SU-DHL-6 (cell line): Measurements from ENCODE around the gene PRR14.
A peak's percentile ranks its signal among the peaks of the same experiment; 100 is the strongest.

Source experiments
- H2AFZ ChIP-seq: fragments of 200-600 bp; sonication (generic); 2 replicates; pipeline ENCODE4 v1.6.1; 2014; ENCODE audit warnings: low read depth, mild to moderate bottlenecking, moderate library complexity, mixed read lengths, antibody characterized with exemption, low read length; ENCODE audit not compliant: severe bottlenecking
- H3F3A ChIP-seq: fragments of 200-600 bp; shearing (Covaris generic); 2 replicates; pipeline ENCODE4 v1.6.0; 2016; ENCODE audit warnings: antibody characterized with exemption, mild to moderate bottlenecking; ENCODE audit not compliant: insufficient read depth
- H3K27ac ChIP-seq: fragments of 200-600 bp; sonication (generic); 2 replicates; pipeline ENCODE4 v1.5.1; 2016; ENCODE audit warnings: low read depth, mild to moderate bottlenecking, low read length, moderate library complexity, mixed read lengths
- H3K27me3 ChIP-seq: fragments of 200-600 bp; sonication (generic), shearing (Covaris generic); 2 replicates; pipeline ENCODE4 v1.6.0; 2014; ENCODE audit warnings: mild to moderate bottlenecking, low read length
- H3K36me3 ChIP-seq: fragments of 200-600 bp; sonication (generic); 2 replicates; pipeline ENCODE4 v1.6.1; 2014; ENCODE audit warnings: mild to moderate bottlenecking, low read length, mixed read lengths
- H3K4me2 ChIP-seq: fragments of 300-600, 200-600 bp; shearing (Covaris generic), sonication (generic); 2 replicates; pipeline ENCODE4 v1.6.0; 2014; ENCODE audit warnings: low read length, low read depth, mild to moderate bottlenecking; ENCODE audit not compliant: poor library complexity, severe bottlenecking
- H3K4me3 ChIP-seq: fragments of 200-600 bp; sonication (generic); 2 replicates; pipeline ENCODE4 v1.5.1; 2014; ENCODE audit warnings: antibody characterized with exemption, low read length, mild to moderate bottlenecking, mixed read lengths; ENCODE audit not compliant: insufficient read depth, poor library complexity, severe bottlenecking
- H3K79me2 ChIP-seq: fragments of 200-600 bp; sonication (generic); 2 replicates; pipeline ENCODE4 v1.6.1; 2014; ENCODE audit warnings: mild to moderate bottlenecking, low read length, moderate library complexity; ENCODE audit not compliant: insufficient read depth
- H3K9ac ChIP-seq: fragments of 200-600 bp; sonication (generic); 2 replicates; pipeline ENCODE4 v1.7.0; 2014; ENCODE audit warnings: mild to moderate bottlenecking, low read length
- H3K9me2 ChIP-seq: fragments of 200-600 bp; sonication (generic); replicated peaks from 2 replicates; pipeline ENCODE4 v1.6.1; 2014; ENCODE audit warnings: low read length; ENCODE audit not compliant: insufficient read depth
- H3K9me3 ChIP-seq: fragments of 200-600 bp; sonication (generic); 2 replicates; pipeline ENCODE4 v1.6.1; 2014; ENCODE audit warnings: low read length, mixed read lengths; ENCODE audit not compliant: insufficient read depth
- H4K20me1 ChIP-seq: fragments of 200-600 bp; sonication (generic); 2 replicates; pipeline ENCODE4 v1.6.1; 2014; ENCODE audit warnings: low read depth, mild to moderate bottlenecking, antibody characterized with exemption, low read length, moderate library complexity, mixed read lengths
- EZH2phosphoT487 ChIP-seq: fragments of 200-600 bp; sonication (generic), shearing (Covaris generic); conservative IDR thresholded peaks from 2 replicates; pipeline ENCODE4 v1.6.1; 2018; ENCODE audit warnings: mild to moderate bottlenecking, antibody characterized with exemption, low read length, moderate library complexity, mixed read lengths
- TF ChIP-seq, protein P1 (sequence below): fragments of 200-600 bp; sonication (generic); IDR thresholded peaks from one replicate; pipeline ENCODE4 v1.5.1; 2017; ENCODE audit warnings: antibody characterized with exemption, mild to moderate bottlenecking, low read length, moderate library complexity; ENCODE audit not compliant: insufficient read depth, poor library complexity, severe bottlenecking

Gene PRR14

DNA sequence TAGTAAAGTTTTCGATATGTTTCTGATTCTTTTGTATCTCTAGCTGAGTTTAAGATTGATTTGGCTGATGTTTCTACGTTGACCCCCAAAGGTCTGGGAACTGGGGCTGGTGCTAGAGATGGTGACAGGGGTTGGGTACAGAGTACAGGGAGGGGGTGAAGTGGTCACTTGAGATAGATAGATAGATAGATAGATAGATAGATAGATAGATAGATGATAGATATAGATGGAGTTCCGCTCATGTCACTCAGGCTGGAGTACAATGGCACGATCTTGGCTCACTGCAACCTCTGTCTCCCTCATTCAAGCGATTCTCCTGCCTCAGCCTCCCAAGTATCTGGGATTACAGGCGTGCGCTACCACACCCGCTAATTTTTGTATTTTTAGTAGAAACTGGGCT lies 5.6 kb downstream of the PRR14 start:
- H3K9me2 ChIP-seq = no peaks in the 10 kb centered on the region
- no peaks in the 10 kb centered on the region for H3K27me3 ChIP-seq
- H3K27ac ChIP-seq = no peak overlapping the region
- peaks cover 22% of the 10 kb centered on the region; the same call in 1 of the 2 replicates for H3K79me2 ChIP-seq
- no peak for TF ChIP-seq EZH2phosphoT487
- TF ChIP-seq, protein P1, sequence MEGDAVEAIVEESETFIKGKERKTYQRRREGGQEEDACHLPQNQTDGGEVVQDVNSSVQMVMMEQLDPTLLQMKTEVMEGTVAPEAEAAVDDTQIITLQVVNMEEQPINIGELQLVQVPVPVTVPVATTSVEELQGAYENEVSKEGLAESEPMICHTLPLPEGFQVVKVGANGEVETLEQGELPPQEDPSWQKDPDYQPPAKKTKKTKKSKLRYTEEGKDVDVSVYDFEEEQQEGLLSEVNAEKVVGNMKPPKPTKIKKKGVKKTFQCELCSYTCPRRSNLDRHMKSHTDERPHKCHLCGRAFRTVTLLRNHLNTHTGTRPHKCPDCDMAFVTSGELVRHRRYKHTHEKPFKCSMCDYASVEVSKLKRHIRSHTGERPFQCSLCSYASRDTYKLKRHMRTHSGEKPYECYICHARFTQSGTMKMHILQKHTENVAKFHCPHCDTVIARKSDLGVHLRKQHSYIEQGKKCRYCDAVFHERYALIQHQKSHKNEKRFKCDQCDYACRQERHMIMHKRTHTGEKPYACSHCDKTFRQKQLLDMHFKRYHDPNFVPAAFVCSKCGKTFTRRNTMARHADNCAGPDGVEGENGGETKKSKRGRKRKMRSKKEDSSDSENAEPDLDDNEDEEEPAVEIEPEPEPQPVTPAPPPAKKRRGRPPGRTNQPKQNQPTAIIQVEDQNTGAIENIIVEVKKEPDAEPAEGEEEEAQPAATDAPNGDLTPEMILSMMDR = no peak
- H3K36me3 ChIP-seq = 0 out of 2 replicates have a peak, but pooled peaks cover 3% of the 10 kb centered on the region
- no peak overlapping the region for H3K9ac ChIP-seq
- H2AFZ ChIP-seq = no peak overlapping the region
- H3K9me3 ChIP-seq = no peaks in the 10 kb centered on the region
- H3K4me2 ChIP-seq = no peak overlapping the region
- H3K4me3 ChIP-seq = no peak overlapping the region
- H4K20me1 ChIP-seq = no peaks in the 10 kb centered on the region
- H3F3A ChIP-seq = peaks cover 31% of the 10 kb centered on the region

DNA sequence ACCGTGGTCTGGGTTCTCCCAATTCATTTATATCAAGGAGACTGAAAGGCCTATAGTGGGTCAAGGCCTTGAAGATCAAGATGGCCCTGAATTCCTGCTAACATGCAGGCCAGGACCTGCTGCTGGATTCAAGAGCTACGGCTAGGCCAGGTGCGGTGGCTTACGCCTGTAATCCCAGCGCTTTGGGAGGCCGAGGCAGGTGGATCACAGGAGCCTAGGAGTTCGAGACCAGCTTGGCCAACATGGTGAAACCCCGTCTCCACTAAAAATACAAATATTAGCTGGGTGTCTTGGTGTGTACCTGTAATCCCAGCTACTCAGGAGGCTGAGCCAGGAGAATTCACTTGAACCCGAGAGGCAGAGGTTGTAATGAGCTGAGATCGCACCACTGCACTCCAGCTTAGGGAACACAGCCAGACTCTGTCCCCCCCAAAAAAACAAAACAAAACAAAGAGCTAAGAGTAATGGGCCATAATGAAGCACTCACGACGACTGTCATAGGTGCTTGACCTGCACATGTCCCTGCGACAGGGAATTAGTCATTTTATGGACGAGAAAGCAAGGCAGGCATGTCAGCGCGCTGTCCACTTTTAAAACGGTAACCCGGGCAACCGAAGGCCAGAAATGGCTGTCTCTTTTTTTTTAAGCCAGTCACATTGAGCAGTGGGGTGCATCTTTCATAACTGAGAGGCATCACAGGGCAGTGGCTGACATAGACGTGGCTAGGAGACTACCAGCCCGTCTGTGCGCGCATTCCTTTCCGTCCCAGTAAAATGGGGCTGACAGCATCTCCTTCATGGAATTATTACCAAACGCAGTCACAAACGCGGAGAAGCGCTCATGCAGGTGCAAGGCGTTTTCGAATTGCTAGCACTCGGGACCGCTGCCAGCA lies 6.5 kb downstream of the PRR14 start:
- Histone ChIP-seq H3F3A (peaks cover 26% of the 10 kb centered on the region), H3K4me3 (peak overlapping the region; percentile 48), H4K20me1 (no peaks in the 10 kb centered on the region), H3K4me2 (peak overlapping the region; percentile 71), H3K27me3 (no peaks in the 10 kb centered on the region), H3K36me3 (0 out of 2 replicates have a peak, but pooled peaks cover 3% of the 10 kb centered on the region), H3K27ac (peak overlapping the region; percentile 75), H3K79me2 (peaks cover 26% of the 10 kb centered on the region; the same call in 1 of the 2 replicates), H3K9me3 (no peaks in the 10 kb centered on the region), H3K9ac (peak overlapping the region; percentile 64), H3K9me2 (no peaks in the 10 kb centered on the region), H2AFZ (peak overlapping the region; percentile 54)
- TF ChIP-seq, protein P1 = no peak
- TF ChIP-seq EZH2phosphoT487 = no peak

DNA sequence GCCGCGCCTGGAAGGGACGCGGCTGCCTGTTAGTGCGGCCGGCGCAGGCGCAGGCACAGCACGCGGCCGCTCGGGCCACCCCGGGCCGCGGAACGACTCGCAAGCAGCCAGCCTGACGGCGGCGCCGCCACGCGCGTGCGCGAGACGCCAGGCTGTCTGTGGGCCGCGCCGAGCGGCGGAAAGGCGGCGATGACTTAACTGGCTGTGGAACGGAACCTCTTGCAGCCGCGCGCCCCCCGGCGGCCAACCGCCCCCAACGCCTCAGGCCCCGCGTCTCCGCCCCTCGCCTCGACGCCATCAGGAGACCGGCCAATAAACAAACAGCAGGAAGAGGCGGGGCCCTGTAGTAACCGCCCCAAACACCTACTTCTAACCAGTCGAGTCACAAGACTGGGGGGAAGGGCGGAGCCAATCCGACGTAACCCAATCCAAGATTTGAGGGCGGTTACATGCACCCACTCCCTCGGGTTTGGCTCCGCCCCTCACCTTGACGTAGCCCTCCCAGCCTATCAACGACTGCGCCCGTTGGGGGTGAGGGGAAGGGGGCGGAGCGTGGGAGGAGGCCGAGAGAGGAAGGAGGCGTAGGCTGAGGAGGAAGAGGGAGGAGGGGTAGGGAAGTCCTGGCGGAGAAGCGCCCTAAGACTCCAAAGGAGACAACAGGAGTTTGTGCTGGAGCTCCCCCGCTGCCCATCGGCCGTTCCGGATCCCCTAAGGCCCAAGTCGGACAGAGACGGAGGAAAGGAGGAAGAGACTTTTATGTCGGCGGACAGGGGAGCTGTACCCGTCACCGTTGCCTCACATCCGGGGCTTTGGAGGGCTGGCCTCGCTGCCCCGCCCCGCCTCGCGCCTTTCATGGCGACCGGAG lies 7.3 kb downstream of the PRR14 start, which contains the start of gene FBRS:
FBRS (plus strand) TSS at position 566 of the 865 bp plus-strand sequence. CDS start 1,088 bp downstream, outside the sequence.
- peaks cover 6% of the 10 kb centered on the region; the same call in 1 of the 2 replicates for H3K36me3 ChIP-seq
- H3K79me2 ChIP-seq = peaks cover 32% of the 10 kb centered on the region; the same call in 1 of the 2 replicates
- H3K4me3 ChIP-seq = peak within 1 kb of the TSS; percentile 90
- H4K20me1 ChIP-seq = no peaks in the 10 kb centered on the region
- no peaks in the 10 kb centered on the region for H3K27me3 ChIP-seq
- peak within 1 kb of the TSS; percentile 86 for H3K9ac ChIP-seq
- peak within 1 kb of the TSS; percentile 54 for H2AFZ ChIP-seq
- peak within 1 kb of the TSS; percentile 94 for H3K4me2 ChIP-seq
- TF ChIP-seq, protein P1 = peak; percentile 87
- no peak for TF ChIP-seq EZH2phosphoT487
- no peaks in the 10 kb centered on the region for H3K9me3 ChIP-seq
- peak within 1 kb of the TSS; percentile 91 for H3K27ac ChIP-seq
- H3K9me2 ChIP-seq = no peaks in the 10 kb centered on the region
- H3F3A ChIP-seq = peaks cover 24% of the 10 kb centered on the region
